Transverse colon (tissue), 4 donors: ENCODE data around the gene PTPRG.

Source experiments
- EP300 ChIP-seq: sonication (generic); formaldehyde crosslinking; IDR thresholded peaks from one replicate; pipeline ENCODE4 v1.6.1; 2017; ENCODE audit warnings: antibody characterized with exemption, low read depth
- POLR2A ChIP-seq: fragments of 450-650 bp; IDR thresholded peaks from one replicate; pipeline ENCODE4 v1.6.1; 2016; ENCODE audit warnings: antibody characterized with exemption, mild to moderate bottlenecking, moderate library complexity
- POLR2AphosphoS5 ChIP-seq, 3 donors: sonication (generic); formaldehyde crosslinking; IDR thresholded peaks; one replicate each; pipeline ENCODE4 v1.6.1; 2016; ENCODE audit warnings: antibody characterized with exemption in 3 of 3
- TF ChIP-seq, protein P1 (sequence below), 5 experiments: fragments of 200-600 bp in 3 of 5; fragments of 450-650 bp in 2 of 5; sonication (generic) in 3 of 5; IDR thresholded peaks; 1 replicate in 2 of 5; 2 replicates in 3 of 5; pipeline ENCODE4 v1.5.1; 2016 to 2017; ENCODE audit warnings: antibody characterized with exemption in 5 of 5, inconsistent platforms in 3 of 5, mild to moderate bottlenecking in 2 of 5, moderate library complexity in 1 of 5

DNA sequence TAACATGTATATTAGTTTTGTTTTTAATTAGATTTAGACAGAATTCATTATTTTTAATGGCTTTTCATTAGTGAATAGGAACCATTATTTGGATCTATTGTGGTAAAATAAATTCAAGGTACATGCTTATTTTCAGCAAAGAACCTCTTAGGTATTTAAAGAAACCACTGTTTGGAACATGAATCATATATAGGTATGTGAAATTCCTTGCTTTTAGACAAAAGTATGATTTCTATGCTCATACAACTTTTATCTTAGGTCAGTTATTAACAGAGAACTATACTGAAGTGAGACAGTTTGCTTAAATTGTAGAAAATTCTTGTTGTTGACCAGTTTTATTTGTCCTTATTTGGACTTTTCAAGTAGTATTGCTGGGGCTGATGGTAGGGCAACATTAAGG is 422.1 kb downstream of the PTPRG start:
- TF ChIP-seq, protein P1, sequence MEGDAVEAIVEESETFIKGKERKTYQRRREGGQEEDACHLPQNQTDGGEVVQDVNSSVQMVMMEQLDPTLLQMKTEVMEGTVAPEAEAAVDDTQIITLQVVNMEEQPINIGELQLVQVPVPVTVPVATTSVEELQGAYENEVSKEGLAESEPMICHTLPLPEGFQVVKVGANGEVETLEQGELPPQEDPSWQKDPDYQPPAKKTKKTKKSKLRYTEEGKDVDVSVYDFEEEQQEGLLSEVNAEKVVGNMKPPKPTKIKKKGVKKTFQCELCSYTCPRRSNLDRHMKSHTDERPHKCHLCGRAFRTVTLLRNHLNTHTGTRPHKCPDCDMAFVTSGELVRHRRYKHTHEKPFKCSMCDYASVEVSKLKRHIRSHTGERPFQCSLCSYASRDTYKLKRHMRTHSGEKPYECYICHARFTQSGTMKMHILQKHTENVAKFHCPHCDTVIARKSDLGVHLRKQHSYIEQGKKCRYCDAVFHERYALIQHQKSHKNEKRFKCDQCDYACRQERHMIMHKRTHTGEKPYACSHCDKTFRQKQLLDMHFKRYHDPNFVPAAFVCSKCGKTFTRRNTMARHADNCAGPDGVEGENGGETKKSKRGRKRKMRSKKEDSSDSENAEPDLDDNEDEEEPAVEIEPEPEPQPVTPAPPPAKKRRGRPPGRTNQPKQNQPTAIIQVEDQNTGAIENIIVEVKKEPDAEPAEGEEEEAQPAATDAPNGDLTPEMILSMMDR (IDR thresholded peaks at IDR 0.05) = no peak
- TF ChIP-seq EP300 = no peak
- no peak for TF ChIP-seq POLR2A
- no peak for TF ChIP-seq POLR2AphosphoS5 (IDR thresholded peaks at IDR 0.05)
